HEK293 (cell line): ENCODE results near the gene LLGL2.

Experiments
- GLI2 ChIP-seq: fragments of 450-650 bp; formaldehyde crosslinking; IDR thresholded peaks from 2 replicates; pipeline ENCODE4; 2017; ENCODE audit warnings: missing biosample characterization, missing genetic modification characterization, low read depth, borderline replicate concordance
- IKZF3 ChIP-seq: fragments of 450-650 bp; IDR thresholded peaks from 2 replicates; pipeline ENCODE4 v1.5.0; 2018; ENCODE audit warnings: missing biosample characterization, mild to moderate bottlenecking, missing genetic modification characterization, moderate library complexity
- KLF9 ChIP-seq: fragments of 450-650 bp; formaldehyde crosslinking; IDR thresholded peaks from 2 replicates; pipeline ENCODE4 v1.5.1; 2016; ENCODE audit warnings: missing biosample characterization, missing genetic modification characterization, low read depth
- MYNN ChIP-seq: fragments of 450-650 bp; formaldehyde crosslinking; IDR thresholded peaks from 2 replicates; pipeline ENCODE4 v1.5.1; 2016; ENCODE audit warnings: missing biosample characterization, missing genetic modification characterization, borderline replicate concordance
- MZF1 ChIP-seq: fragments of 450-650 bp; formaldehyde crosslinking; IDR thresholded peaks from 2 replicates; pipeline ENCODE4 v1.5.1; 2017; ENCODE audit warnings: missing biosample characterization, missing genetic modification characterization, borderline replicate concordance
- REST ChIP-seq: fragments of 450-650 bp; formaldehyde crosslinking; IDR thresholded peaks from 2 replicates; pipeline ENCODE4 v1.5.1; 2016; ENCODE audit warnings: missing biosample characterization, missing genetic modification characterization
- SP2 ChIP-seq: fragments of 450-650 bp; formaldehyde crosslinking; IDR thresholded peaks from 2 replicates; pipeline ENCODE4 v1.5.1; 2016; ENCODE audit warnings: missing biosample characterization, missing genetic modification characterization
- YY2 ChIP-seq: fragments of 450-650 bp; formaldehyde crosslinking; IDR thresholded peaks from 2 replicates; pipeline ENCODE4 v1.5.1; 2016; ENCODE audit warnings: missing biosample characterization, missing genetic modification characterization
- ZBTB11 ChIP-seq: fragments of 450-650 bp; formaldehyde crosslinking; conservative IDR thresholded peaks from 2 replicates; pipeline ENCODE4 v1.5.1; 2016; ENCODE audit warnings: low read depth, missing biosample characterization, missing genetic modification characterization
- ZEB2 ChIP-seq: fragments of 450-650 bp; formaldehyde crosslinking; IDR thresholded peaks from 2 replicates; pipeline ENCODE4 v1.5.1; 2016; ENCODE audit warnings: missing biosample characterization, missing genetic modification characterization
- ZNF133 ChIP-seq: fragments of 450-650 bp; formaldehyde crosslinking; IDR thresholded peaks from 2 replicates; pipeline ENCODE4 v1.5.1; 2016; ENCODE audit warnings: missing biosample characterization, missing genetic modification characterization
- ZNF174 ChIP-seq: fragments of 450-650 bp; formaldehyde crosslinking; IDR thresholded peaks from 2 replicates; pipeline ENCODE4 v1.5.0; 2017; ENCODE audit warnings: missing biosample characterization, mild to moderate bottlenecking, missing genetic modification characterization
- ZNF175 ChIP-seq: fragments of 450-650 bp; formaldehyde crosslinking; IDR thresholded peaks from 2 replicates; pipeline ENCODE4 v1.5.1; 2016; ENCODE audit warnings: missing biosample characterization, missing genetic modification characterization
- ZNF335 ChIP-seq: fragments of 450-650 bp; formaldehyde crosslinking; conservative IDR thresholded peaks from 2 replicates; pipeline ENCODE4 v1.5.1; 2016; ENCODE audit warnings: missing biosample characterization, missing genetic modification characterization
- ZNF366 ChIP-seq: fragments of 450-650 bp; formaldehyde crosslinking; conservative IDR thresholded peaks from 2 replicates; pipeline ENCODE4 v1.5.1; 2016; ENCODE audit warnings: missing biosample characterization, missing genetic modification characterization
- ZNF404 ChIP-seq: fragments of 450-650 bp; formaldehyde crosslinking; IDR thresholded peaks from 2 replicates; pipeline ENCODE4 v1.5.1; 2017; ENCODE audit warnings: missing biosample characterization, missing genetic modification characterization
- ZNF416 ChIP-seq: fragments of 450-650 bp; formaldehyde crosslinking; IDR thresholded peaks from 2 replicates; pipeline ENCODE4 v1.5.1; 2016; ENCODE audit warnings: missing biosample characterization, missing genetic modification characterization
- ZNF423 ChIP-seq: fragments of 450-650 bp; formaldehyde crosslinking; IDR thresholded peaks from 2 replicates; pipeline ENCODE4 v1.5.1; 2016; ENCODE audit warnings: missing biosample characterization, missing genetic modification characterization
- ZNF544 ChIP-seq: fragments of 450-650 bp; formaldehyde crosslinking; IDR thresholded peaks from 2 replicates; pipeline ENCODE4 v1.5.0; 2017; ENCODE audit warnings: missing biosample characterization, missing genetic modification characterization
- ZNF600 ChIP-seq: fragments of 450-650 bp; formaldehyde crosslinking; IDR thresholded peaks from 2 replicates; pipeline ENCODE4 v1.5.1; 2016; ENCODE audit warnings: missing biosample characterization, missing genetic modification characterization
- ZNF629 ChIP-seq: fragments of 450-650 bp; formaldehyde crosslinking; IDR thresholded peaks from 2 replicates; pipeline ENCODE4 v1.5.1; 2017; ENCODE audit warnings: missing biosample characterization, missing genetic modification characterization
- ZNF692 ChIP-seq: fragments of 450-650 bp; formaldehyde crosslinking; IDR thresholded peaks from 2 replicates; pipeline ENCODE4 v1.5.1; 2016; ENCODE audit warnings: missing biosample characterization, missing genetic modification characterization
- ZNF768 ChIP-seq: fragments of 450-650 bp; formaldehyde crosslinking; IDR thresholded peaks from 2 replicates; pipeline ENCODE4 v1.5.1; 2018; ENCODE audit warnings: missing biosample characterization, mild to moderate bottlenecking, missing genetic modification characterization
- ZNF776 ChIP-seq: fragments of 450-650 bp; formaldehyde crosslinking; IDR thresholded peaks from 2 replicates; pipeline ENCODE4 v1.5.0; 2017; ENCODE audit warnings: missing biosample characterization, missing genetic modification characterization, borderline replicate concordance
- ZNF791 ChIP-seq: fragments of 450-650 bp; formaldehyde crosslinking; IDR thresholded peaks from 2 replicates; pipeline ENCODE4 v1.5.1; 2016; ENCODE audit warnings: missing biosample characterization, missing genetic modification characterization
- ZXDB ChIP-seq: fragments of 450-650 bp; formaldehyde crosslinking; IDR thresholded peaks from 2 replicates; pipeline ENCODE4 v1.5.1; 2016; ENCODE audit warnings: missing biosample characterization, missing genetic modification characterization
- TF ChIP-seq, protein P1 (sequence below): fragments of 450-650 bp; formaldehyde crosslinking; IDR thresholded peaks from 2 replicates; pipeline ENCODE4 v1.5.1; 2016; ENCODE audit warnings: missing biosample characterization, missing genetic modification characterization
- TF ChIP-seq, protein P2 (sequence below): fragments of 450-650 bp; formaldehyde crosslinking; IDR thresholded peaks from 2 replicates; pipeline ENCODE4 v1.5.1; 2016; ENCODE audit warnings: missing biosample characterization, missing genetic modification characterization

The LLGL2 gene

GRCh38 chr17:75524970-75525805, at the start of gene LLGL2 (continued):
- peak; percentile 76 for TF ChIP-seq ZNF366
- TF ChIP-seq ZNF600 (tag by site-specific recombination): peak; percentile 94
- no peak for TF ChIP-seq ZNF175 (tag by site-specific recombination)
- TF ChIP-seq ZNF423: peak; percentile 78; the same call in 1 of the 2 replicates
- 0 out of 2 replicates have a peak, but pooled peaks have one; percentile 32 for TF ChIP-seq ZXDB (tag by site-specific recombination)
- no peak for TF ChIP-seq YY2 (tag by site-specific recombination)
- peak; percentile 64 for TF ChIP-seq KLF9 (tag by site-specific recombination)
- TF ChIP-seq ZNF544 (tag by site-specific recombination): no peak
- TF ChIP-seq ZNF335 (tag by site-specific recombination): peak; percentile 70
- peak; percentile 98 for TF ChIP-seq ZEB2 (tag by site-specific recombination)
- TF ChIP-seq ZNF776 (tag by site-specific recombination): no peak
- no peak for TF ChIP-seq MYNN (tag by site-specific recombination)
- peak; percentile 56; the same call in 1 of the 2 replicates for TF ChIP-seq ZNF629
- peak; percentile 78 for TF ChIP-seq SP2 (tag by site-specific recombination)
- no peak for TF ChIP-seq ZNF416 (tag by site-specific recombination)
- TF ChIP-seq IKZF3: peak; percentile 78
- TF ChIP-seq GLI2 (tag by site-specific recombination): no peak
- TF ChIP-seq ZNF791 (tag by site-specific recombination): no peak
- TF ChIP-seq ZNF404 (tag by site-specific recombination): no peak
- peak; percentile 31; the same call in 1 of the 2 replicates for TF ChIP-seq MZF1
- TF ChIP-seq ZNF768 (tag by site-specific recombination): peak; percentile 94
- no peak for TF ChIP-seq ZNF133
- TF ChIP-seq, protein P1, sequence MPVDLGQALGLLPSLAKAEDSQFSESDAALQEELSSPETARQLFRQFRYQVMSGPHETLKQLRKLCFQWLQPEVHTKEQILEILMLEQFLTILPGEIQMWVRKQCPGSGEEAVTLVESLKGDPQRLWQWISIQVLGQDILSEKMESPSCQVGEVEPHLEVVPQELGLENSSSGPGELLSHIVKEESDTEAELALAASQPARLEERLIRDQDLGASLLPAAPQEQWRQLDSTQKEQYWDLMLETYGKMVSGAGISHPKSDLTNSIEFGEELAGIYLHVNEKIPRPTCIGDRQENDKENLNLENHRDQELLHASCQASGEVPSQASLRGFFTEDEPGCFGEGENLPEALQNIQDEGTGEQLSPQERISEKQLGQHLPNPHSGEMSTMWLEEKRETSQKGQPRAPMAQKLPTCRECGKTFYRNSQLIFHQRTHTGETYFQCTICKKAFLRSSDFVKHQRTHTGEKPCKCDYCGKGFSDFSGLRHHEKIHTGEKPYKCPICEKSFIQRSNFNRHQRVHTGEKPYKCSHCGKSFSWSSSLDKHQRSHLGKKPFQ (tag by site-specific recombination): no peak
- TF ChIP-seq ZBTB11 (tag by site-specific recombination): peak; percentile 53
- TF ChIP-seq, protein P2, sequence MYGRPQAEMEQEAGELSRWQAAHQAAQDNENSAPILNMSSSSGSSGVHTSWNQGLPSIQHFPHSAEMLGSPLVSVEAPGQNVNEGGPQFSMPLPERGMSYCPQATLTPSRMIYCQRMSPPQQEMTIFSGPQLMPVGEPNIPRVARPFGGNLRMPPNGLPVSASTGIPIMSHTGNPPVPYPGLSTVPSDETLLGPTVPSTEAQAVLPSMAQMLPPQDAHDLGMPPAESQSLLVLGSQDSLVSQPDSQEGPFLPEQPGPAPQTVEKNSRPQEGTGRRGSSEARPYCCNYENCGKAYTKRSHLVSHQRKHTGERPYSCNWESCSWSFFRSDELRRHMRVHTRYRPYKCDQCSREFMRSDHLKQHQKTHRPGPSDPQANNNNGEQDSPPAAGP (tag by site-specific recombination): peak; percentile 92
- TF ChIP-seq REST (tag by site-specific recombination): peak; percentile 61; the same call in 1 of the 2 replicates
- no peak for TF ChIP-seq ZNF174 (tag by site-specific recombination)
- peak; percentile 65 for TF ChIP-seq ZNF692 (tag by site-specific recombination)
